Breast epithelium (tissue), 4 donors: ENCODE data around the gene SH3D19. TPM values are rescaled to one million over a fixed set of nuclear protein-coding genes. Genes with fewer than 3 reads are reported as not detected.

ENCODE experiments used
- DNase-seq, 2 donors: peaks; one replicate each; pipeline ENCODE4 v3.0.0-alpha.2; 2019; ENCODE audit warnings: low spot score in 2 of 2
- H3K27ac ChIP-seq, 2 donors: fragments of 200-600 bp; sonication (generic) in 1 of 2; one replicate each; pipeline ENCODE4 v1.5.1; 2016 to 2019; ENCODE audit warnings: mild to moderate bottlenecking in 1 of 2
- H3K27me3 ChIP-seq, 2 donors: fragments of 200-600 bp; sonication (generic) in 1 of 2; one replicate each; pipeline versions ENCODE4 v1.5.1 to v1.6.0; 2017 to 2019; ENCODE audit warnings: control low read depth in 1 of 2, mild to moderate bottlenecking in 1 of 2
- H3K36me3 ChIP-seq: fragments of 200-600 bp; one replicate; pipeline ENCODE4 v1.5.1; 2019
- H3K4me1 ChIP-seq, 2 donors: fragments of 200-600 bp; sonication (generic); one replicate each; pipeline ENCODE4 v1.5.1; 2016 to 2019; ENCODE audit warnings: control low read depth in 1 of 2
- H3K4me3 ChIP-seq, 3 donors: fragments of 200-600 bp; sonication (generic); 1 replicate in 2 of 3; 2 replicates in 1 of 3; pipeline ENCODE4 v1.5.1; 2016 to 2019; ENCODE audit warnings: mild to moderate bottlenecking in 3 of 3, moderate library complexity in 2 of 3
- H3K9me3 ChIP-seq, 2 donors: fragments of 200-600 bp; sonication (generic) in 1 of 2; one replicate each; pipeline ENCODE4 v1.5.1; 2016 to 2019; ENCODE audit warnings: control low read depth in 1 of 2
- CTCF ChIP-seq, 3 donors: fragments of 450-650 bp; IDR thresholded peaks; one replicate each; pipeline ENCODE4 v1.5.1; 2016 to 2017; ENCODE audit warnings: antibody characterized with exemption in 3 of 3, mild to moderate bottlenecking in 3 of 3, moderate library complexity in 3 of 3
- POLR2A ChIP-seq: fragments of 450-650 bp; IDR thresholded peaks from one replicate; pipeline ENCODE4 v1.6.1; 2016; ENCODE audit warnings: antibody characterized with exemption, mild to moderate bottlenecking, moderate library complexity
- POLR2AphosphoS5 ChIP-seq, 3 donors: sonication (generic); formaldehyde crosslinking; IDR thresholded peaks; one replicate each; pipeline ENCODE4 v1.6.1; 2017; ENCODE audit warnings: antibody characterized with exemption in 3 of 3
- intact Hi-C: fragments of 100-400 bp; cut with DNase I; formaldehyde crosslinking; loops from one replicate; pipeline ENCODE4 v1.15.1; 2023; ENCODE audit warnings: low total_unique reads
- total RNA-seq, 3 donors: library from RNA; depleted of rRNA; stranded (reverse); fragments of >200 nt; gene quantifications; one replicate each; pipeline ENCODE4 v1.1.0, GENCODE V29; 2016

Gene SH3D19
- total RNA-seq, 3 donors from 2014 or later: 82.9 to 297 (median 113) TPM

DNA sequence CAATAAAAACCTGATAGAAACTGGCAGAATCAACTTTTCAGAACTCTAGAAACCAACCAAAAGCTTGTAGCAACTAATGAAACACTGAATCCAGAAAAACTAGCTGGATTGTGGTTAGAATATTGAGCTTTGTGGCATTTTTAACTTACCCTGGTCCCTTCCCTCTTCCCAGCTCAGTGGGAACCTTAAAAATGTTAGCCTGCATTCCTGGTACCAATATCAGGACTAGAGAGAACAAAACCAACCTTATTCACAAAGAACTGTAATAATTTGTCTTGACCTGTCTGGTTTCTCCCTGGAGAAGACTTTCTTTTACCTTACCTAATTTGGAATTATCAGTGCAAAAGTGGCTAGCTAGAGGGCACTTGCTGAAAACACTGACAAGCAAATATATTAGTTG lies 21.2 kb downstream of the SH3D19 start:
- Histone ChIP-seq H3K4me1 (no peaks in the 10 kb centered on the region), H3K27ac (no peak overlapping the region)
- intact Hi-C loops: no loop called here

GRCh38 chr4:151302432-151302831 lies 23.0 kb downstream of the SH3D19 start:
- no peaks in the 10 kb centered on the region for H3K4me1 ChIP-seq
- intact Hi-C loops: no loop called here
- H3K36me3 ChIP-seq: no peaks in the 10 kb centered on the region
- H3K9me3 ChIP-seq: no peaks in the 10 kb centered on the region
- no peak for DNase-seq
- H3K27me3 ChIP-seq: no peaks in the 10 kb centered on the region
- TF ChIP-seq CTCF (IDR thresholded peaks at IDR 0.05): no peak
- TF ChIP-seq POLR2AphosphoS5 (IDR thresholded peaks at IDR 0.05): no peak
- no peak for TF ChIP-seq POLR2A
- no peak overlapping the region for H3K4me3 ChIP-seq
- no peak overlapping the region for H3K27ac ChIP-seq

More for the DNA sequence above, 21.2 kb downstream of the SH3D19 start:
- TF ChIP-seq POLR2AphosphoS5 (IDR thresholded peaks at IDR 0.05) (no peak), POLR2A (no peak), CTCF (IDR thresholded peaks at IDR 0.05) (no peak)
- H3K36me3 ChIP-seq: no peaks in the 10 kb centered on the region
- H3K4me3 ChIP-seq: no peak overlapping the region
- no peaks in the 10 kb centered on the region for H3K27me3 ChIP-seq
- H3K9me3 ChIP-seq: no peaks in the 10 kb centered on the region
- no peak for DNase-seq

- Histone ChIP-seq H3K36me3 (no peaks in the 10 kb centered on the region), H3K27ac (no peak overlapping the region), H3K4me1 (no peaks in the 10 kb centered on the region), H3K4me3 (no peak overlapping the region), H3K9me3 (no peaks in the 10 kb centered on the region), H3K27me3 (no peaks in the 10 kb centered on the region)
- intact Hi-C loops: no loop called here
- no peak for DNase-seq
- no peak for TF ChIP-seq POLR2AphosphoS5 (IDR thresholded peaks at IDR 0.05)
- no peak for TF ChIP-seq POLR2A
- TF ChIP-seq CTCF (IDR thresholded peaks at IDR 0.05): no peak
Observed at GRCh38 chr4:151297170-151297569, 28.2 kb downstream of the SH3D19 start.

DNA sequence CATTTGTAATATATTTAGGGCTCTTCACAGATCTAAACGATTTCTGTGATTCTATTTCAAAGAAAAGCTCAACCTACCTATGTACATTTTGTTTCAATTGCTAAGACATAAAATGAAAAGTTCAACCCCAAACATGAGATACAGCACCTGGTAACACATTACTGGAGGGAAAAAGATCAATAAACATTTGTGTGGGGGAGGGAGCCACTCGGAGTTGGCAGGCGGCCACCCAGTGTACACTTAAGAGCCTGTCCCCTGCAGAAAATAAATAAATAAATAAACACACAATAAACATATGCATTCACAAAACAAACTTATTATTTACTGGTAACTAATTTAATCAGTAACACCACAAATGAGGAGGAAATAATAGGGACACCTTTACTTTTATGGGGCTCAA lies 29.2 kb downstream of the SH3D19 start:
- intact Hi-C loops: no loop called here
- H3K27me3 ChIP-seq: no peaks in the 10 kb centered on the region
- no peak for DNase-seq
- no peaks in the 10 kb centered on the region for H3K9me3 ChIP-seq
- no peak overlapping the region for H3K27ac ChIP-seq
- H3K4me3 ChIP-seq: no peak overlapping the region
- H3K4me1 ChIP-seq: no peaks in the 10 kb centered on the region
- no peaks in the 10 kb centered on the region for H3K36me3 ChIP-seq
- TF ChIP-seq POLR2AphosphoS5 (IDR thresholded peaks at IDR 0.05): no peak

- Histone ChIP-seq H3K27ac (no peak overlapping the region), H3K27me3 (no peaks in the 10 kb centered on the region), H3K4me3 (no peak overlapping the region), H3K9me3 (no peaks in the 10 kb centered on the region), H3K4me1 (no peaks in the 10 kb centered on the region), H3K36me3 (no peaks in the 10 kb centered on the region)
- DNase-seq: no peak
- intact Hi-C loops: no loop called here
- no peak for TF ChIP-seq POLR2A
- no peak for TF ChIP-seq POLR2AphosphoS5 (IDR thresholded peaks at IDR 0.05)
- TF ChIP-seq CTCF (IDR thresholded peaks at IDR 0.05): no peak
Observed at GRCh38 chr4:151294833-151295496, 30.4 kb downstream of the SH3D19 start.
